B cell (primary cell): ENCODE data around the gene OXER1. TPM values are rescaled to one million over a fixed set of nuclear protein-coding genes. Genes with fewer than 3 reads are reported as not detected.

Experiments
- ATAC-seq: fragments of 200-7000 bp; cut with Tn5 transposase; one replicate; pipeline ENCODE4 v1.10.0; 2021; ENCODE audit warnings: low read depth, mild to moderate bottlenecking, moderate number of reproducible peaks, moderate library complexity
- CTCF ChIA-PET: fragments of 350-600 bp; sonication (Branson Sonifier 250); formaldehyde crosslinking; loops from one replicate; lab custom pipeline; 2021; ENCODE audit warnings: antibody characterized with exemption, inconsistent platforms; lab: Charles Lee
- POLR2A ChIA-PET: fragments of 350-600 bp; sonication (Branson Sonifier 250); formaldehyde crosslinking; loops from one replicate; lab custom pipeline; 2021; ENCODE audit warnings: antibody characterized with exemption; lab: Charles Lee
- DNase-seq: peaks from one replicate; pipeline ENCODE4 v3.0.0; 2013
- H2AFZ ChIP-seq: 2 replicates; pipeline ENCODE4 v1.6.1; 2012; ENCODE audit warnings: mild to moderate bottlenecking, low read depth, low read length; ENCODE audit not compliant: insufficient read depth, poor library complexity, severe bottlenecking
- H3K27ac ChIP-seq, 2 donors: 1 replicate in 1 of 2; 2 replicates in 1 of 2; pipeline ENCODE4 v1.5.1; 2012 to 2013; ENCODE audit warnings: low read length in 2 of 2, mild to moderate bottlenecking in 2 of 2, moderate library complexity in 1 of 2
- H3K27me3 ChIP-seq, 4 experiments: fragments of 200-600 bp in 1 of 4; sonication (generic) in 1 of 4; replicated peaks in 1 of 4; 1 replicate in 2 of 4; 2 replicates in 2 of 4; pipeline versions ENCODE4 v1.6.1 to v1.7.0; 2013 to 2016; ENCODE audit warnings: low read length in 3 of 4, mild to moderate bottlenecking in 2 of 4, mixed read lengths in 1 of 4, moderate library complexity in 1 of 4; ENCODE audit not compliant: insufficient read depth in 4 of 4, control insufficient read depth in 3 of 4; ENCODE audit errors: control extremely low read depth in 1 of 4
- H3K36me3 ChIP-seq, 2 experiments: replicated peaks in 1 of 2; 1 replicate in 1 of 2; 2 replicates in 1 of 2; pipeline versions ENCODE4 v1.6.1 to v1.7.1; 2013; ENCODE audit warnings: low read length in 1 of 2; ENCODE audit not compliant: insufficient read depth in 2 of 2, control insufficient read depth in 1 of 2; ENCODE audit errors: control extremely low read depth in 1 of 2, extremely low read depth in 1 of 2
- H3K4me1 ChIP-seq, 2 donors: fragments of 200-600 bp in 1 of 2; sonication (generic) in 1 of 2; 1 replicate in 1 of 2; 2 replicates in 1 of 2; pipeline versions ENCODE4 v1.5.1 to v1.6.1; 2013 to 2017; ENCODE audit warnings: low read length in 2 of 2; ENCODE audit not compliant: control insufficient read depth in 2 of 2, insufficient read depth in 2 of 2
- H3K4me2 ChIP-seq: replicated peaks from 2 replicates; pipeline ENCODE3; 2012; ENCODE audit warnings: mild to moderate bottlenecking, low read depth, low read length; ENCODE audit not compliant: poor library complexity, severe bottlenecking
- H3K4me3 ChIP-seq, 5 experiments: fragments of 200-600 bp in 1 of 5; sonication (generic) in 1 of 5; 1 replicate in 3 of 5; 2 replicates in 2 of 5; pipeline versions ENCODE4 v1.5.1 to v1.7.0; 2011 to 2016; ENCODE audit warnings: low read length in 4 of 5, mild to moderate bottlenecking in 4 of 5, low read depth in 2 of 5, control low read depth in 1 of 5, moderate library complexity in 1 of 5; ENCODE audit not compliant: insufficient read depth in 1 of 5; ENCODE audit errors: control extremely low read depth in 1 of 5, extremely low read depth in 1 of 5
- H3K79me2 ChIP-seq: fragments of 200-600 bp; sonication (generic); one replicate; pipeline ENCODE4 v1.6.0; 2016; ENCODE audit warnings: low read length; ENCODE audit not compliant: control insufficient read depth, insufficient read depth
- H3K9ac ChIP-seq: fragments of 200-600 bp; sonication (generic); 2 replicates; pipeline ENCODE4 v1.6.1; 2017; ENCODE audit warnings: mild to moderate bottlenecking, low read length, moderate library complexity
- H3K9me3 ChIP-seq, 3 donors: one replicate each; pipeline versions ENCODE4 v1.6.1 to v1.7.1; 2013; ENCODE audit warnings: low read length in 2 of 3; ENCODE audit not compliant: control insufficient read depth in 2 of 3, insufficient read depth in 1 of 3; ENCODE audit errors: control extremely low read depth in 1 of 3
- H4K20me1 ChIP-seq: 2 replicates; pipeline ENCODE4 v1.6.0; 2012; ENCODE audit warnings: mild to moderate bottlenecking, low read length; ENCODE audit not compliant: insufficient read depth, control insufficient read depth, poor library complexity, severe bottlenecking
- H3K27ac Mint-ChIP-seq: one replicate; pipeline ENCODE4 v1.8.0; 2021; ENCODE audit warnings: mixed read lengths
- H3K27me3 Mint-ChIP-seq: one replicate; pipeline ENCODE4 v1.8.0; 2021; ENCODE audit warnings: mixed read lengths
- H3K4me1 Mint-ChIP-seq: one replicate; pipeline ENCODE4 v1.8.0; 2021; ENCODE audit warnings: mixed read lengths
- H3K4me3 Mint-ChIP-seq: one replicate; pipeline ENCODE4 v1.8.0; 2021; ENCODE audit warnings: mixed read lengths
- H3K9me3 Mint-ChIP-seq: one replicate; pipeline ENCODE4 v1.8.0; 2022; ENCODE audit warnings: mixed read lengths; ENCODE audit not compliant: insufficient read depth
- CTCF ChIP-seq: fragments of 200-600 bp; IDR thresholded peaks from one replicate; pipeline ENCODE4 v1.8.0; 2022; ENCODE audit warnings: antibody characterized with exemption, mild to moderate bottlenecking
- EZH2 ChIP-seq: IDR thresholded peaks from 2 replicates; pipeline ENCODE4 v1.6.1; 2012; ENCODE audit warnings: borderline replicate concordance, low read depth, mild to moderate bottlenecking, moderate library complexity, low read length; ENCODE audit not compliant: insufficient read depth, poor library complexity, severe bottlenecking
- WGBS: methylation state at CpG from one replicate; pipeline ENCODE4 v1.1.5; 2013; ENCODE audit warnings: missing lambda C conversion rate; ENCODE audit not compliant: insufficient coverage; 5-methylcytosine and 5-hydroxymethylcytosine counted together
- intact Hi-C: fragments of 100-400 bp; cut with micrococcal nuclease; formaldehyde crosslinking; loops from one replicate; pipeline ENCODE4 v1.10.0; 2022
- polyA plus RNA-seq: library from polyadenylated mRNA; depleted of rRNA; stranded (reverse); fragments of >200 nt; gene quantifications from 2 replicates; pipeline ENCODE4 v1.2.3, GENCODE V29; 2012
- total RNA-seq, 2 donors: library from RNA; stranded (reverse); fragments of 120-200 nt in 1 of 2; gene quantifications; 1 replicate in 1 of 2; 2 replicates in 1 of 2; pipeline versions ENCODE4 v1.2.3 to v1.2.4, GENCODE V29; 2013 to 2022

The OXER1 gene
- total and polyA plus RNA-seq, 2 donors (not counting 1 experiment from before 2014, with no cell fraction given): 3.2 to 3.3 TPM

GRCh38 chr2:42784204-42784880 lies 20.4 kb upstream of the OXER1 start:
- Mint-ChIP-seq H3K4me1 (no peaks in the 10 kb centered on the region), H3K27me3 (no peaks in the 10 kb centered on the region), H3K4me3 (no peak overlapping the region), H3K27ac (no peak overlapping the region), H3K9me3 (no peaks in the 10 kb centered on the region)
- Histone ChIP-seq H3K9ac (no peak overlapping the region), H3K36me3 (no peaks in the 10 kb centered on the region), H3K9me3 (peaks cover 0 to 11% (median 1%) of the 10 kb centered on the region in 3 donors), H3K27me3 (no peaks in the 10 kb centered on the region), H3K4me3 (no peak overlapping the region), H3K4me1 (no peaks in the 10 kb centered on the region), H2AFZ (no peak overlapping the region), H3K4me2 (no peak overlapping the region), H3K27ac (no peak overlapping the region), H3K79me2 (peaks cover 8% of the 10 kb centered on the region), H4K20me1 (no peaks in the 10 kb centered on the region)
- ATAC-seq: no peak
- ChIA-PET CTCF (interaction anchor here (1.0 kb wide), 1 partner anchor 8 kb away, joined by 4 read pairs; no protein-coding TSS in a partner anchor), POLR2A (no interaction called here)
- no peak for DNase-seq
- no CpG with 5 or more reads among the region's 7 CpGs for WGBS
- intact Hi-C loops: no loop called here
- TF ChIP-seq CTCF (no peak), EZH2 (no peak)

GRCh38 chr2:42783511-42783910 lies 19.6 kb upstream of the OXER1 start:
- Mint-ChIP-seq H3K9me3 (no peaks in the 10 kb centered on the region), H3K4me3 (no peak overlapping the region), H3K27me3 (no peaks in the 10 kb centered on the region), H3K4me1 (no peaks in the 10 kb centered on the region), H3K27ac (no peak overlapping the region)
- peaks cover 0 to 14% (median 1%) of the 10 kb centered on the region in 3 donors for H3K9me3 ChIP-seq
- no peaks in the 10 kb centered on the region for H3K4me1 ChIP-seq
- H4K20me1 ChIP-seq: no peaks in the 10 kb centered on the region
- ATAC-seq: no peak
- H3K27me3 ChIP-seq: no peaks in the 10 kb centered on the region
- no peak overlapping the region for H3K4me3 ChIP-seq
- H3K27ac ChIP-seq: no peak overlapping the region
- WGBS: 95% methylated on average over 7 of the region's 9 CpGs
- peaks cover 4% of the 10 kb centered on the region for H3K79me2 ChIP-seq
- TF ChIP-seq CTCF (no peak), EZH2 (no peak)
- no peaks in the 10 kb centered on the region for H3K36me3 ChIP-seq
- ChIA-PET CTCF (no interaction called here), POLR2A (no interaction called here)
- no peak overlapping the region for H2AFZ ChIP-seq
- intact Hi-C loops: no loop called here
- H3K4me2 ChIP-seq: no peak overlapping the region
- no peak overlapping the region for H3K9ac ChIP-seq
- no peak for DNase-seq
